HCT116 (cell line): Measurements from ENCODE around the gene FLNC.

Experiments used
- EGR1 ChIP-seq: IDR thresholded peaks from 2 replicates; pipeline ENCODE4 v1.6.1; 2012; ENCODE audit warnings: low read depth
- EZH2 ChIP-seq: fragments of 200-600 bp; sonication (generic); IDR thresholded peaks from 2 replicates; pipeline ENCODE4 v1.6.1; 2017; ENCODE audit warnings: antibody characterized with exemption, mixed run types
- JUND ChIP-seq: IDR thresholded peaks from 2 replicates; pipeline ENCODE4 v1.6.1; 2012
- POLR2A ChIP-seq: IDR thresholded peaks from 2 replicates; pipeline ENCODE4 v1.7.0; 2011; ENCODE audit warnings: borderline replicate concordance; ENCODE audit not compliant: insufficient read depth, insufficient read length; ENCODE audit errors: extremely low read depth
- POLR2AphosphoS5 ChIP-seq: IDR thresholded peaks from 2 replicates; pipeline ENCODE4 v1.6.1; 2011; ENCODE audit warnings: mild to moderate bottlenecking, low read depth, low read length, moderate library complexity
- RAD21 ChIP-seq: IDR thresholded peaks from 2 replicates; pipeline ENCODE4 v1.6.1; 2012; ENCODE audit warnings: low read depth, mild to moderate bottlenecking
- YY1 ChIP-seq: IDR thresholded peaks from 2 replicates; pipeline ENCODE4 v1.6.1; 2011; ENCODE audit warnings: low read length, low read depth, moderate library complexity, mild to moderate bottlenecking; ENCODE audit not compliant: insufficient replicate concordance; ENCODE audit errors: extremely low read depth
- ZFX ChIP-seq: fragments of 450-650 bp; IDR thresholded peaks from 2 replicates; pipeline ENCODE4 v1.6.1; 2017
- TF ChIP-seq, protein P1 (sequence below), 3 experiments: fragments of 200-600 bp in 1 of 3; sonication (generic) in 1 of 3; IDR thresholded peaks in 2 of 3; conservative IDR thresholded peaks in 1 of 3; 2 replicates each; pipeline ENCODE4 v1.5.1; 2012 to 2017; ENCODE audit warnings: low read depth in 2 of 3, low read length in 2 of 3, antibody characterized with exemption in 1 of 3, borderline replicate concordance in 1 of 3, control low read depth in 1 of 3, mild to moderate bottlenecking in 1 of 3, mixed read lengths in 1 of 3, mixed run types in 1 of 3, moderate library complexity in 1 of 3; ENCODE audit not compliant: insufficient read depth in 1 of 3
- TF ChIP-seq, protein P2 (sequence below): IDR thresholded peaks from 2 replicates; pipeline ENCODE4 v1.6.1; 2012
- TF ChIP-seq, protein P3 (sequence below): IDR thresholded peaks from 2 replicates; pipeline ENCODE4 v1.6.1; 2012

DNA sequence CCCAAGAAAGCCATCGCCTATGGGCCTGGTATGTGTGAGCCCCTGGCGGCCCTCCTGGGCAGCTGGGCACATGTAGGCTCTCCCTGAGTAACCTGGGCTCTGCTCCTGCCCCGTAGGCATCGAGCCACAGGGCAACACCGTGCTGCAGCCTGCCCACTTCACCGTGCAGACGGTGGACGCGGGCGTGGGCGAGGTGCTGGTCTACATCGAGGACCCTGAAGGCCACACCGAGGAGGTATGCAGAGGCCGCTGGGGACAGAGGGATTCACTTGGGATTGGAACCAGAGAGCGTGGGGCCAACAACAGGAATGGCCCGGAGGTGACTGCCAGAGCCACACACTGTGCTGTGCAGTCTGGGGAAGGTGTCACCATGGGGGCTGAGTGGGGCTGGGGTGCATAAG lies 7.3 kb downstream of the FLNC start:
- TF ChIP-seq, protein P1, sequence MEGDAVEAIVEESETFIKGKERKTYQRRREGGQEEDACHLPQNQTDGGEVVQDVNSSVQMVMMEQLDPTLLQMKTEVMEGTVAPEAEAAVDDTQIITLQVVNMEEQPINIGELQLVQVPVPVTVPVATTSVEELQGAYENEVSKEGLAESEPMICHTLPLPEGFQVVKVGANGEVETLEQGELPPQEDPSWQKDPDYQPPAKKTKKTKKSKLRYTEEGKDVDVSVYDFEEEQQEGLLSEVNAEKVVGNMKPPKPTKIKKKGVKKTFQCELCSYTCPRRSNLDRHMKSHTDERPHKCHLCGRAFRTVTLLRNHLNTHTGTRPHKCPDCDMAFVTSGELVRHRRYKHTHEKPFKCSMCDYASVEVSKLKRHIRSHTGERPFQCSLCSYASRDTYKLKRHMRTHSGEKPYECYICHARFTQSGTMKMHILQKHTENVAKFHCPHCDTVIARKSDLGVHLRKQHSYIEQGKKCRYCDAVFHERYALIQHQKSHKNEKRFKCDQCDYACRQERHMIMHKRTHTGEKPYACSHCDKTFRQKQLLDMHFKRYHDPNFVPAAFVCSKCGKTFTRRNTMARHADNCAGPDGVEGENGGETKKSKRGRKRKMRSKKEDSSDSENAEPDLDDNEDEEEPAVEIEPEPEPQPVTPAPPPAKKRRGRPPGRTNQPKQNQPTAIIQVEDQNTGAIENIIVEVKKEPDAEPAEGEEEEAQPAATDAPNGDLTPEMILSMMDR (IDR thresholded peaks at IDR 0.05 in 2 of 3, conservative IDR thresholded peaks at IDR 0.05 in 1 of 3; ENCODE audit: borderline replicate concordance in 1 of 3, insufficient read depth in 1 of 3, low read depth in 2 of 3, low read length in 2 of 3) = no peak
- no peak for TF ChIP-seq EGR1
- no peak for TF ChIP-seq POLR2AphosphoS5
- TF ChIP-seq RAD21 = no peak
- no peak for TF ChIP-seq YY1
- no peak for TF ChIP-seq POLR2A
- TF ChIP-seq JUND = no peak
- TF ChIP-seq ZFX = no peak
- TF ChIP-seq EZH2 = no peak
- TF ChIP-seq, protein P2, sequence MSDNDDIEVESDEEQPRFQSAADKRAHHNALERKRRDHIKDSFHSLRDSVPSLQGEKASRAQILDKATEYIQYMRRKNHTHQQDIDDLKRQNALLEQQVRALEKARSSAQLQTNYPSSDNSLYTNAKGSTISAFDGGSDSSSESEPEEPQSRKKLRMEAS = no peak
- TF ChIP-seq, protein P3, sequence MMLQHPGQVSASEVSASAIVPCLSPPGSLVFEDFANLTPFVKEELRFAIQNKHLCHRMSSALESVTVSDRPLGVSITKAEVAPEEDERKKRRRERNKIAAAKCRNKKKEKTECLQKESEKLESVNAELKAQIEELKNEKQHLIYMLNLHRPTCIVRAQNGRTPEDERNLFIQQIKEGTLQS = no peak
